Activated naive CD4-positive, alpha-beta T cell treated with anti-CD3 and anti-CD28 coated beads, Interleukin-2, amount 50 U/mL, for 72 hours (primary cell): ENCODE measurements around the gene SIPA1L2. TPM values are rescaled to one million over a fixed set of nuclear protein-coding genes. Genes with fewer than 3 reads are reported as not detected.
"Not testable (repeated sequence)": the region's sequence is repeated elsewhere in the genome, so short reads cannot be mapped to it uniquely, and the experiment has no call there.

Experiments used
- ATAC-seq, 2 donors: fragments of 150-1000 bp; cut with Tn5 transposase; 2 replicates each; pipeline ENCODE4 v1.10.0; 2021; ENCODE audit warnings: mild to moderate bottlenecking in 2 of 2, moderate library complexity in 2 of 2
- DNase-seq, 2 donors: peaks; one replicate each; pipeline ENCODE4 v3.0.0; 2021 to 2022; ENCODE audit warnings: low spot score in 2 of 2
- H3K27ac Mint-ChIP-seq, 2 donors: one replicate each; pipeline ENCODE4 v1.8.0; 2022; ENCODE audit warnings: mild to moderate bottlenecking in 2 of 2, mixed read lengths in 2 of 2
- H3K36me3 Mint-ChIP-seq, 2 donors: one replicate each; pipeline ENCODE4 v1.8.0; 2022; ENCODE audit warnings: mixed read lengths in 2 of 2
- H3K9me3 Mint-ChIP-seq, 2 donors: one replicate each; pipeline ENCODE4 v1.8.0; 2022; ENCODE audit warnings: mixed read lengths in 2 of 2
- total RNA-seq, 2 donors: library from RNA; stranded (reverse); gene quantifications; one replicate each; pipeline ENCODE4 v1.2.3, GENCODE V29; 2022

The SIPA1L2 gene
- total RNA-seq, 2 donors from 2014 or later: 4.4 to 10.8 TPM

GRCh38 chr1:232627171-232627570, 2.8 kb downstream of the SIPA1L2 start:
- no peak overlapping the region for H3K27ac Mint-ChIP-seq
- H3K9me3 Mint-ChIP-seq: no peaks in the 10 kb centered on the region
- no peaks in the 10 kb centered on the region for H3K36me3 Mint-ChIP-seq
- no peak for ATAC-seq
- DNase-seq: no peak

- no peak for ATAC-seq
- no peak for DNase-seq
- Mint-ChIP-seq H3K9me3 (no peaks in the 10 kb centered on the region), H3K36me3 (no peaks in the 10 kb centered on the region), H3K27ac (no peak overlapping the region)
Measured at GRCh38 chr1:232626452-232626851, 3.5 kb downstream of the SIPA1L2 start.

- ATAC-seq (no peak), DNase-seq (no peak)
- Mint-ChIP-seq H3K36me3 (no peaks in the 10 kb centered on the region), H3K9me3 (no peaks in the 10 kb centered on the region), H3K27ac (no peak overlapping the region)
Measured at GRCh38 chr1:232625319-232625868, 4.5 kb downstream of the SIPA1L2 start.

- ATAC-seq: peak in 1 of 2 donors; percentile 21
- Mint-ChIP-seq H3K9me3 (no peaks in the 10 kb centered on the region), H3K36me3 (no peaks in the 10 kb centered on the region), H3K27ac (no peak overlapping the region)
- DNase-seq: no peak
Measured at GRCh38 chr1:232624546-232625281, 5.2 kb downstream of the SIPA1L2 start.

GRCh38 chr1:232622981-232623380, 7.0 kb downstream of the SIPA1L2 start:
- DNase-seq (no peak), ATAC-seq (no peak)
- Mint-ChIP-seq H3K9me3 (no peaks in the 10 kb centered on the region), H3K27ac (no peak overlapping the region), H3K36me3 (no peaks in the 10 kb centered on the region)

GRCh38 chr1:232622378-232622777, 7.6 kb downstream of the SIPA1L2 start:
- no peaks in the 10 kb centered on the region for H3K9me3 Mint-ChIP-seq
- no peak for ATAC-seq

GRCh38 chr1:232621050-232621449, 8.9 kb downstream of the SIPA1L2 start:
- ATAC-seq (no peak), DNase-seq (no peak)
- H3K36me3 Mint-ChIP-seq: no peaks in the 10 kb centered on the region
- no peaks in the 10 kb centered on the region for H3K9me3 Mint-ChIP-seq
- H3K27ac Mint-ChIP-seq: peak overlapping the region in 1 of 2 donors; percentile 36

More at GRCh38 chr1:232622378-232622777, 7.6 kb downstream of the SIPA1L2 start:
- Mint-ChIP-seq H3K36me3 (no peaks in the 10 kb centered on the region), H3K27ac (peak overlapping the region in 1 of 2 donors; percentile 60)
- DNase-seq: no peak

GRCh38 chr1:232620356-232620969, 9.5 kb downstream of the SIPA1L2 start:
- ATAC-seq (no peak), DNase-seq (no peak)
- H3K27ac Mint-ChIP-seq: no peak overlapping the region
- no peaks in the 10 kb centered on the region for H3K36me3 Mint-ChIP-seq
- H3K9me3 Mint-ChIP-seq: no peaks in the 10 kb centered on the region

- DNase-seq (no peak), ATAC-seq (no peak)
- Mint-ChIP-seq H3K36me3 (no peaks in the 10 kb centered on the region), H3K9me3 (no peaks in the 10 kb centered on the region), H3K27ac (no peak overlapping the region)
Measured at GRCh38 chr1:232617237-232617636, 12.7 kb downstream of the SIPA1L2 start.

GRCh38 chr1:232615306-232615800, 14.6 kb downstream of the SIPA1L2 start:
- no peak for ATAC-seq
- no peak for DNase-seq
- no peak overlapping the region for H3K27ac Mint-ChIP-seq
- H3K36me3 Mint-ChIP-seq: no peaks in the 10 kb centered on the region
- no peaks in the 10 kb centered on the region for H3K9me3 Mint-ChIP-seq

- no peak for ATAC-seq
- H3K36me3 Mint-ChIP-seq: no peaks in the 10 kb centered on the region
Measured at GRCh38 chr1:232614811-232615210, 15.1 kb downstream of the SIPA1L2 start.

GRCh38 chr1:232613752-232614381, 16.1 kb downstream of the SIPA1L2 start:
- DNase-seq (no peak), ATAC-seq (no peak)
- H3K36me3 Mint-ChIP-seq: no peaks in the 10 kb centered on the region
- H3K9me3 Mint-ChIP-seq: no peaks in the 10 kb centered on the region
- H3K27ac Mint-ChIP-seq: no peak overlapping the region

More at GRCh38 chr1:232614811-232615210, 15.1 kb downstream of the SIPA1L2 start:
- Mint-ChIP-seq H3K9me3 (no peaks in the 10 kb centered on the region), H3K27ac (no peak overlapping the region)
- DNase-seq: no peak

- ATAC-seq, H3K9me3 Mint-ChIP-seq, H3K27ac Mint-ChIP-seq, DNase-seq, H3K36me3 Mint-ChIP-seq: not testable (repeated sequence)
Measured at GRCh38 chr1:232612836-232613235, 17.1 kb downstream of the SIPA1L2 start.

GRCh38 chr1:232611834-232612233, 18.1 kb downstream of the SIPA1L2 start:
- Mint-ChIP-seq H3K9me3 (no peaks in the 10 kb centered on the region), H3K36me3 (no peaks in the 10 kb centered on the region), H3K27ac (no peak overlapping the region)
- DNase-seq: no peak
- no peak for ATAC-seq

GRCh38 chr1:232610902-232611745, 18.8 kb downstream of the SIPA1L2 start:
- not testable (repeated sequence) for H3K9me3 Mint-ChIP-seq, H3K36me3 Mint-ChIP-seq, ATAC-seq, DNase-seq, H3K27ac Mint-ChIP-seq

- Mint-ChIP-seq H3K36me3 (no peaks in the 10 kb centered on the region), H3K9me3 (no peaks in the 10 kb centered on the region), H3K27ac (peak overlapping the region in 1 of 2 donors; percentile 32)
- no peak for ATAC-seq
- DNase-seq: no peak
Measured at GRCh38 chr1:232610192-232610901, 19.6 kb downstream of the SIPA1L2 start.
